NCI-H128 (cell line): ENCODE data around the gene LIPC.

Experiments
- DNase-seq: peaks from one replicate; lab custom pipeline; 2025; ENCODE audit not compliant: unreplicated experiment; lab: John Stamatoyannopoulos, UW

LIPC gene

GRCh38 chr15:58490888-58491473, 59.2 kb downstream of the LIPC start:
- no peak for DNase-seq

GRCh38 chr15:58491499-58492202, 59.9 kb downstream of the LIPC start:
- no peak for DNase-seq

- DNase-seq = no peak
Measured at GRCh38 chr15:58492661-58493397, 61.0 kb downstream of the LIPC start.

GRCh38 chr15:58494567-58494966, 62.8 kb downstream of the LIPC start:
- no peak for DNase-seq

- no peak for DNase-seq
Measured at GRCh38 chr15:58495891-58496408, 64.2 kb downstream of the LIPC start.

- DNase-seq = no peak
Measured at GRCh38 chr15:58497046-58497785, 65.4 kb downstream of the LIPC start.

- no peak for DNase-seq
Measured at GRCh38 chr15:58498821-58499580, 67.2 kb downstream of the LIPC start.

GRCh38 chr15:58501006-58501405, 69.2 kb downstream of the LIPC start:
- no peak for DNase-seq

GRCh38 chr15:58501636-58502188, 69.9 kb downstream of the LIPC start:
- DNase-seq = no peak

- DNase-seq = no peak
Measured at GRCh38 chr15:58503139-58504027, 71.6 kb downstream of the LIPC start.

- no peak for DNase-seq
Measured at GRCh38 chr15:58504674-58505234, 73.0 kb downstream of the LIPC start.

- DNase-seq = no peak
Measured at GRCh38 chr15:58505581-58505980, 73.8 kb downstream of the LIPC start.

GRCh38 chr15:58506064-58506490, 74.3 kb downstream of the LIPC start:
- no peak for DNase-seq

GRCh38 chr15:58506783-58507668, 75.2 kb downstream of the LIPC start:
- DNase-seq = no peak

GRCh38 chr15:58509556-58509955, 77.8 kb downstream of the LIPC start:
- DNase-seq = no peak

- DNase-seq = no peak
Measured at GRCh38 chr15:58510715-58511598, 79.2 kb downstream of the LIPC start.

GRCh38 chr15:58511599-58511987, 79.8 kb downstream of the LIPC start:
- DNase-seq = no peak
